HepG2 (cell line): ENCODE data around the gene GSTA5. TPM values are rescaled to one million over a fixed set of nuclear protein-coding genes. Genes with fewer than 3 reads are reported as not detected.

ENCODE experiments used
- ATAC-seq: fragments of 200-7000 bp; cut with Tn5 transposase; 3 replicates; pipeline ENCODE4 v1.9.1; 2020; ENCODE audit warnings: mild to moderate bottlenecking, moderate library complexity
- BruUV-seq: library from RNA; stranded (reverse); fragments of 400-500 nt; replicated peaks from 2 replicates; lab custom pipeline; 2021; lab: Mats Ljungman, UMichigan
- CTCF ChIA-PET: fragments of 300-600 bp; formaldehyde crosslinking; extraction: SDS; loops from one replicate; lab custom pipeline; 2021; ENCODE audit warnings: low total read pairs, inconsistent platforms, low intra/inter-chr PET ratio; lab: Yijun Ruan, JAX
- POLR2A ChIA-PET: fragments of 350-600 bp; sonication (Branson Sonifier 250); formaldehyde crosslinking; loops from one replicate; lab custom pipeline; 2020; ENCODE audit warnings: antibody characterized with exemption, inconsistent platforms; lab: Yijun Ruan, JAX
- DNase-seq: peaks from one replicate; pipeline ENCODE4 v3.0.0-alpha.2; 2015; ENCODE audit warnings: low spot score
- FAIRE-seq: peaks from 3 replicates; lab custom pipeline; 2011; peaks lifted over from hg19 to GRCh38; lab: Jason Lieb, UNC
- H2AFZ ChIP-seq: one replicate; pipeline ENCODE4 v1.6.1; 2011; ENCODE audit warnings: low read length, inconsistent platforms
- H3K27ac ChIP-seq: fragments of 300-600 bp; 3 replicates; pipeline ENCODE4 v1.8.0; 2011; ENCODE audit warnings: mixed run types, mild to moderate bottlenecking, mixed read lengths, low read length, inconsistent platforms; ENCODE audit not compliant: insufficient read depth; ENCODE audit errors: extremely low read length
- H3K27me3 ChIP-seq, 2 experiments: fragments of 200-600 bp in 1 of 2; 2 replicates in 1 of 2; 3 replicates in 1 of 2; pipeline versions ENCODE4 v1.6.0 to v1.8.0; 2011; ENCODE audit warnings: low read length in 2 of 2, mild to moderate bottlenecking in 2 of 2, moderate library complexity in 2 of 2, inconsistent platforms in 1 of 2; ENCODE audit not compliant: insufficient read depth in 2 of 2, control insufficient read depth in 1 of 2
- H3K36me3 ChIP-seq, 2 experiments: fragments of 200-600 bp in 1 of 2; replicated peaks in 1 of 2; 2 replicates in 1 of 2; 3 replicates in 1 of 2; pipeline versions ENCODE4 v1.5.1 to v1.8.0; 2011; ENCODE audit warnings: low read length in 2 of 2, inconsistent platforms in 1 of 2; ENCODE audit not compliant: insufficient read depth in 2 of 2, control insufficient read depth in 1 of 2
- H3K4me1 ChIP-seq: 2 replicates; pipeline ENCODE4 v1.5.1; 2012; ENCODE audit warnings: low read length, inconsistent platforms; ENCODE audit not compliant: insufficient read depth
- H3K4me2 ChIP-seq: 2 replicates; pipeline ENCODE4 v1.6.0; 2011; ENCODE audit warnings: low read depth, low read length, inconsistent platforms
- H3K4me3 ChIP-seq, 3 experiments: fragments of 200-600 bp in 1 of 3; sonication (generic), shearing (Covaris generic) in 1 of 3; replicated peaks in 1 of 3; 2 replicates each; pipeline ENCODE4 v1.5.1; 2011 to 2016; ENCODE audit warnings: low read length in 3 of 3, inconsistent platforms in 2 of 3, low read depth in 2 of 3, mild to moderate bottlenecking in 2 of 3, control low read depth in 1 of 3, mixed read lengths in 1 of 3; ENCODE audit not compliant: insufficient read depth in 1 of 3
- H3K79me2 ChIP-seq: one replicate; pipeline ENCODE4 v1.6.1; 2011; ENCODE audit warnings: low read length, inconsistent platforms; ENCODE audit not compliant: insufficient read depth
- H3K9ac ChIP-seq: 2 replicates; pipeline ENCODE4 v1.6.0; 2011; ENCODE audit warnings: mild to moderate bottlenecking, low read depth, low read length, inconsistent platforms; ENCODE audit not compliant: insufficient read depth
- H3K9me3 ChIP-seq: 2 replicates; pipeline ENCODE4 v1.5.1; 2012; ENCODE audit warnings: mild to moderate bottlenecking, low read length
- H4K20me1 ChIP-seq: 2 replicates; pipeline ENCODE4 v1.6.0; 2011; ENCODE audit warnings: inconsistent platforms, mild to moderate bottlenecking, low read length, moderate library complexity; ENCODE audit not compliant: insufficient read depth
- ARID2 ChIP-seq: sonication (generic); formaldehyde crosslinking; IDR thresholded peaks from 2 replicates; pipeline ENCODE4 v1.8.1; 2022; ENCODE audit warnings: mild to moderate bottlenecking, missing genetic modification reagents, borderline replicate concordance
- CBX1 ChIP-seq: IDR thresholded peaks from one replicate; pipeline ENCODE4 v1.6.1; 2016; ENCODE audit warnings: antibody characterized with exemption, low read depth
- DBP ChIP-seq: sonication (generic); formaldehyde crosslinking; IDR thresholded peaks from 2 replicates; pipeline ENCODE4 v1.4.0; 2020; ENCODE audit warnings: missing genetic modification reagents; ENCODE audit errors: not compliant biosample characterization
- FLYWCH1 ChIP-seq: sonication (generic); formaldehyde crosslinking; IDR thresholded peaks from 2 replicates; pipeline ENCODE4 v1.8.1; 2023; ENCODE audit warnings: mild to moderate bottlenecking, missing genetic modification reagents
- FOSL1 ChIP-seq: sonication (generic); formaldehyde crosslinking; IDR thresholded peaks from 2 replicates; pipeline ENCODE4 v1.9.0; 2021; ENCODE audit warnings: missing genetic modification reagents, borderline replicate concordance
- KAT2B ChIP-seq: fragments of 150-350 bp; IDR thresholded peaks from 2 replicates; pipeline ENCODE4 v1.6.1; 2014; ENCODE audit warnings: low read depth, low read length, borderline replicate concordance
- KMT2B ChIP-seq: IDR thresholded peaks from 2 replicates; pipeline ENCODE4 v1.6.1; 2016; ENCODE audit warnings: missing genetic modification reagents, missing compliant biosample characterization
- MEF2D ChIP-seq: sonication (generic); formaldehyde crosslinking; IDR thresholded peaks from 2 replicates; pipeline ENCODE4 v1.5.1; 2020; ENCODE audit warnings: mild to moderate bottlenecking, missing genetic modification reagents
- NCOR1 ChIP-seq: fragments of 200-600 bp; sonication (generic); IDR thresholded peaks from 2 replicates; pipeline ENCODE4 v1.7.0; 2017; ENCODE audit warnings: antibody characterized with exemption, low read length, borderline replicate concordance
- REXO4 ChIP-seq: sonication (generic); formaldehyde crosslinking; IDR thresholded peaks from 2 replicates; pipeline ENCODE4 v1.8.0; 2022; ENCODE audit warnings: missing genetic modification reagents, mild to moderate bottlenecking, borderline replicate concordance
- RFX5 ChIP-seq: IDR thresholded peaks from 2 replicates; pipeline ENCODE4 v1.6.1; 2011; ENCODE audit warnings: low read depth, low read length, improper control_type of control experiment
- THAP9 ChIP-seq: sonication (generic); formaldehyde crosslinking; IDR thresholded peaks from 2 replicates; pipeline ENCODE4; 2020; ENCODE audit warnings: missing genetic modification reagents, mild to moderate bottlenecking, borderline replicate concordance
- ZNF124 ChIP-seq: sonication (generic); formaldehyde crosslinking; IDR thresholded peaks from 2 replicates; pipeline ENCODE4 v1.4.0; 2020; ENCODE audit warnings: missing genetic modification reagents
- ZNF839 ChIP-seq: sonication (generic); formaldehyde crosslinking; IDR thresholded peaks from 2 replicates; pipeline ENCODE4 v1.4.0; 2020; ENCODE audit warnings: missing genetic modification reagents, mild to moderate bottlenecking, borderline replicate concordance
- ZNF841 ChIP-seq: sonication (generic); formaldehyde crosslinking; IDR thresholded peaks from 2 replicates; pipeline ENCODE4 v1.8.1; 2023; ENCODE audit warnings: missing genetic modification reagents, borderline replicate concordance
- ZSCAN30 ChIP-seq: sonication (generic); formaldehyde crosslinking; IDR thresholded peaks from 2 replicates; pipeline ENCODE4 v1.5.0; 2020; ENCODE audit warnings: mild to moderate bottlenecking, missing genetic modification reagents
- WGBS: methylation state at CpG from one replicate; pipeline ENCODE4 v1.1.6; 2017; ENCODE audit warnings: low lambda C conversion rate; 5-methylcytosine and 5-hydroxymethylcytosine counted together
- in situ Hi-C: cut with HindIII; loops from 2 replicates; pipeline ENCODE4 v1.10.0; 2017; ENCODE audit warnings: low pct_unique_long_range_greater_than_20kb; ENCODE audit not compliant: extremely low pct_ligation_motif_present
- intact Hi-C: fragments of 100-400 bp; cut with micrococcal nuclease; formaldehyde crosslinking; loops from one replicate; pipeline ENCODE4 v1.10.0; 2022; ENCODE audit not compliant: unreplicated experiment
- polyA plus RNA-seq, 8 experiments: library from polyadenylated mRNA; depleted of rRNA in 3 of 8; stranded (reverse) in 7 of 8; unstranded in 1 of 8; fragments of >200 nt; fragmentation: Illumina TruSeq in 4 of 8; extraction: Trizol in 4 of 8; gene quantifications; 2 replicates each; pipeline versions ENCODE4 v1.2.1 to v1.2.3, GENCODE V29; 2011 to 2016; ENCODE audit warnings: low read depth in 4 of 8, missing spikeins in 1 of 8, mixed read lengths in 1 of 8; ENCODE audit not compliant: insufficient read depth in 1 of 8
- total RNA-seq, 5 experiments: library from RNA; depleted of rRNA; stranded (reverse); fragments of >200 nt; fragmentation: Illumina TruSeq; extraction: Trizol; gene quantifications; 2 replicates each; pipeline ENCODE4 v1.2.3, GENCODE V29; 2016; ENCODE audit warnings: low read depth in 1 of 5
- TF ChIP-seq, protein P1 (sequence below): sonication (generic); formaldehyde crosslinking; IDR thresholded peaks from 2 replicates; pipeline ENCODE4 v1.5.1; 2020; ENCODE audit warnings: mild to moderate bottlenecking, missing genetic modification reagents, borderline replicate concordance

Gene GSTA5
- total and polyA plus RNA-seq, 2 of the 13 experiments (the other 11 are each of a cell fraction or from before 2014, with no cell fraction given) = not detected

GRCh38 chr6:52843605-52844004 is 3.0 kb upstream of the GSTA5 start:
- peaks cover 8% of the 10 kb centered on the region for H3K9me3 ChIP-seq
- FAIRE-seq = no peak
- no peak overlapping the region for H3K27ac ChIP-seq
- no peak for DNase-seq
- in situ Hi-C loops = no loop called here
- CTCF ChIA-PET = no interaction called here
- no TSS peak for BruUV-seq
- H3K4me1 ChIP-seq = peaks cover 21% of the 10 kb centered on the region
- 0 out of 5 replicates have a peak, but pooled peaks cover 1 to 3% of the 10 kb centered on the region in 2 experiments for H3K27me3 ChIP-seq
- no peak for ATAC-seq
- no peak overlapping the region for H3K9ac ChIP-seq
- H3K79me2 ChIP-seq = no peaks in the 10 kb centered on the region
- H4K20me1 ChIP-seq = no peaks in the 10 kb centered on the region
- POLR2A ChIA-PET = no interaction called here
- no peak overlapping the region for H3K4me3 ChIP-seq
- WGBS = 62% methylated on average over 4 of the region's 4 CpGs
- no peak overlapping the region for H2AFZ ChIP-seq
- no peaks in the 10 kb centered on the region for H3K36me3 ChIP-seq
- H3K4me2 ChIP-seq = no peak overlapping the region
- intact Hi-C loops = no loop called here
- no peak for TF ChIP-seq RFX5
- no peak for TF ChIP-seq FLYWCH1 (CRISPR knock-in tag)
- no peak for TF ChIP-seq CBX1
- TF ChIP-seq REXO4 (CRISPR knock-in tag) = no peak
- TF ChIP-seq KAT2B = no peak
- no peak for TF ChIP-seq THAP9
- no peak for TF ChIP-seq ZNF839 (CRISPR knock-in tag)
- TF ChIP-seq DBP = no peak
- TF ChIP-seq ARID2 (CRISPR knock-in tag) = no peak
- no peak for TF ChIP-seq MEF2D (CRISPR knock-in tag)
- no peak for TF ChIP-seq ZSCAN30 (CRISPR knock-in tag)
- no peak for TF ChIP-seq NCOR1
- no peak for TF ChIP-seq ZNF124 (CRISPR knock-in tag)
- no peak for TF ChIP-seq ZNF841
- TF ChIP-seq FOSL1 (CRISPR knock-in tag) = no peak
- TF ChIP-seq, protein P1, sequence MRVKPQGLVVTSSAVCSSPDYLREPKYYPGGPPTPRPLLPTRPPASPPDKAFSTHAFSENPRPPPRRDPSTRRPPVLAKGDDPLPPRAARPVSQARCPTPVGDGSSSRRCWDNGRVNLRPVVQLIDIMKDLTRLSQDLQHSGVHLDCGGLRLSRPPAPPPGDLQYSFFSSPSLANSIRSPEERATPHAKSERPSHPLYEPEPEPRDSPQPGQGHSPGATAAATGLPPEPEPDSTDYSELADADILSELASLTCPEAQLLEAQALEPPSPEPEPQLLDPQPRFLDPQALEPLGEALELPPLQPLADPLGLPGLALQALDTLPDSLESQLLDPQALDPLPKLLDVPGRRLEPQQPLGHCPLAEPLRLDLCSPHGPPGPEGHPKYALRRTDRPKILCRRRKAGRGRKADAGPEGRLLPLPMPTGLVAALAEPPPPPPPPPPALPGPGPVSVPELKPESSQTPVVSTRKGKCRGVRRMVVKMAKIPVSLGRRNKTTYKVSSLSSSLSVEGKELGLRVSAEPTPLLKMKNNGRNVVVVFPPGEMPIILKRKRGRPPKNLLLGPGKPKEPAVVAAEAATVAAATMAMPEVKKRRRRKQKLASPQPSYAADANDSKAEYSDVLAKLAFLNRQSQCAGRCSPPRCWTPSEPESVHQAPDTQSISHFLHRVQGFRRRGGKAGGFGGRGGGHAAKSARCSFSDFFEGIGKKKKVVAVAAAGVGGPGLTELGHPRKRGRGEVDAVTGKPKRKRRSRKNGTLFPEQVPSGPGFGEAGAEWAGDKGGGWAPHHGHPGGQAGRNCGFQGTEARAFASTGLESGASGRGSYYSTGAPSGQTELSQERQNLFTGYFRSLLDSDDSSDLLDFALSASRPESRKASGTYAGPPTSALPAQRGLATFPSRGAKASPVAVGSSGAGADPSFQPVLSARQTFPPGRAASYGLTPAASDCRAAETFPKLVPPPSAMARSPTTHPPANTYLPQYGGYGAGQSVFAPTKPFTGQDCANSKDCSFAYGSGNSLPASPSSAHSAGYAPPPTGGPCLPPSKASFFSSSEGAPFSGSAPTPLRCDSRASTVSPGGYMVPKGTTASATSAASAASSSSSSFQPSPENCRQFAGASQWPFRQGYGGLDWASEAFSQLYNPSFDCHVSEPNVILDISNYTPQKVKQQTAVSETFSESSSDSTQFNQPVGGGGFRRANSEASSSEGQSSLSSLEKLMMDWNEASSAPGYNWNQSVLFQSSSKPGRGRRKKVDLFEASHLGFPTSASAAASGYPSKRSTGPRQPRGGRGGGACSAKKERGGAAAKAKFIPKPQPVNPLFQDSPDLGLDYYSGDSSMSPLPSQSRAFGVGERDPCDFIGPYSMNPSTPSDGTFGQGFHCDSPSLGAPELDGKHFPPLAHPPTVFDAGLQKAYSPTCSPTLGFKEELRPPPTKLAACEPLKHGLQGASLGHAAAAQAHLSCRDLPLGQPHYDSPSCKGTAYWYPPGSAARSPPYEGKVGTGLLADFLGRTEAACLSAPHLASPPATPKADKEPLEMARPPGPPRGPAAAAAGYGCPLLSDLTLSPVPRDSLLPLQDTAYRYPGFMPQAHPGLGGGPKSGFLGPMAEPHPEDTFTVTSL (CRISPR knock-in tag) = no peak
- TF ChIP-seq KMT2B (CRISPR knock-in tag) = no peak
